HUES64 (cell line): Measurements from ENCODE around the gene ZNF827.

ENCODE experiments used
- H3K27ac ChIP-seq: 2 replicates; pipeline ENCODE4 v1.7.0; 2013; ENCODE audit warnings: low read depth, low read length, inconsistent platforms
- H3K27me3 ChIP-seq: 2 replicates; pipeline ENCODE4 v1.6.1; 2013; ENCODE audit warnings: mild to moderate bottlenecking, low read length; ENCODE audit not compliant: insufficient read depth
- H3K36me3 ChIP-seq: 2 replicates; pipeline ENCODE4 v1.6.1; 2013; ENCODE audit warnings: mild to moderate bottlenecking, low read length; ENCODE audit not compliant: insufficient read depth
- H3K4me1 ChIP-seq: 2 replicates; pipeline ENCODE4 v1.6.1; 2013; ENCODE audit warnings: mild to moderate bottlenecking, low read length, moderate library complexity; ENCODE audit not compliant: insufficient read depth
- H3K4me3 ChIP-seq: 2 replicates; pipeline ENCODE4 v1.5.1; 2013; ENCODE audit warnings: mild to moderate bottlenecking, low read length, moderate library complexity
- H3K9ac ChIP-seq: 2 replicates; pipeline ENCODE4 v1.6.1; 2013; ENCODE audit warnings: mild to moderate bottlenecking, low read depth, low read length
- H3K9me3 ChIP-seq: 2 replicates; pipeline ENCODE4 v1.6.1; 2013; ENCODE audit warnings: low read depth, low read length; ENCODE audit not compliant: insufficient read depth
- WGBS: fragments of 150-250, 120-280 bp; methylation state at CpG from one replicate; pipeline ENCODE4 v1.1.7; 2013; ENCODE audit warnings: missing lambda C conversion rate; 5-methylcytosine and 5-hydroxymethylcytosine counted together

ZNF827 gene

GRCh38 chr4:145873901-145874300 is 64.7 kb downstream of the ZNF827 start:
- Histone ChIP-seq H3K9ac (no peak overlapping the region), H3K4me1 (0 out of 2 replicates have a peak, but pooled peaks cover 2% of the 10 kb centered on the region), H3K4me3 (no peak overlapping the region), H3K27me3 (no peaks in the 10 kb centered on the region), H3K36me3 (peaks cover 40% of the 10 kb centered on the region), H3K27ac (no peak overlapping the region), H3K9me3 (no peaks in the 10 kb centered on the region)

GRCh38 chr4:145871209-145871608 is 67.4 kb downstream of the ZNF827 start:
- Histone ChIP-seq H3K4me3 (no peak overlapping the region), H3K27me3 (no peaks in the 10 kb centered on the region), H3K9me3 (no peaks in the 10 kb centered on the region), H3K9ac (no peak overlapping the region), H3K4me1 (0 out of 2 replicates have a peak, but pooled peaks cover 2% of the 10 kb centered on the region), H3K27ac (no peak overlapping the region), H3K36me3 (peaks cover 53% of the 10 kb centered on the region)

GRCh38 chr4:145870155-145871020 is 68.2 kb downstream of the ZNF827 start:
- Histone ChIP-seq H3K27me3 (no peaks in the 10 kb centered on the region), H3K9ac (no peak overlapping the region), H3K4me3 (no peak overlapping the region), H3K27ac (no peak overlapping the region), H3K36me3 (peaks cover 46% of the 10 kb centered on the region), H3K9me3 (no peaks in the 10 kb centered on the region), H3K4me1 (peaks cover 8% of the 10 kb centered on the region; the same call in 1 of the 2 replicates)
- 82% methylated on average over 9 of the region's 9 CpGs for WGBS

DNA sequence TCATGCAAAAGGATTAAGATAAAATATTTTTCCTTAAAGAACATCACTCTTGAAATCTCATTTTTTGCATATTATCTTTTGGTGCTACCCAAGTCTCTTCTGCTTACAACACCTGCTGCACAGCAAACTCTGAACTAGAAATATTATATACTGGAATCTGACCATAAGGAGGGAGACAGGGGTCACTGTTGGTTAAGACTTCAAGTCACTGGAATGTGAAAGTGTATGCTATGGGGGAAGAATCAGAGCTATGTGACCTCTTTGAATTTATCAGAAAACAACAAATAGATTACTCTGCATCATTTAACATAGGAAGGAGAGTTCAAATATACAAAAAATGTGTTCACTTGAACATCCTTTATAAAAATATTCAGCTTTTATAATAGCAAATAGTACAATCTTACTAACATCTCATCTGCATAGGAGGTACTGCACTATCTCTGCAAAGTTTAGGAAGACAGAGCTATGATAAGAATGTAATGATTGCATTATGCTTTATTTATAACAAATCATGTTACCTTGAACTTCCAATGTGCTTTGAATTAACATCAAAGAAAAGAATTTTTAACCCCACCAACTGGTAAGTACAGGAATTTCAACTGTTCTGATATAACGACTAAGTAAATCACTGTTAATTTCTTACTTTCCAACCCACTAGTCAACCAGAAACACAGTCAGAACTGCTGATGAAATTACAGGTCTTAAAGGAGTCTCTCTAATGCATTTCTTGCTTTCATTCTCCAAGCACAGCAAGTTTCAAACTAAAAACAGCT is 69.8 kb downstream of the ZNF827 start:
- Histone ChIP-seq H3K27ac (no peak overlapping the region), H3K4me1 (peaks cover 13% of the 10 kb centered on the region; the same call in 1 of the 2 replicates), H3K9me3 (no peaks in the 10 kb centered on the region), H3K9ac (no peak overlapping the region), H3K4me3 (no peak overlapping the region), H3K27me3 (no peaks in the 10 kb centered on the region), H3K36me3 (peaks cover 44% of the 10 kb centered on the region)
- 91% methylated on average over 1 of the region's 1 CpG for WGBS

DNA sequence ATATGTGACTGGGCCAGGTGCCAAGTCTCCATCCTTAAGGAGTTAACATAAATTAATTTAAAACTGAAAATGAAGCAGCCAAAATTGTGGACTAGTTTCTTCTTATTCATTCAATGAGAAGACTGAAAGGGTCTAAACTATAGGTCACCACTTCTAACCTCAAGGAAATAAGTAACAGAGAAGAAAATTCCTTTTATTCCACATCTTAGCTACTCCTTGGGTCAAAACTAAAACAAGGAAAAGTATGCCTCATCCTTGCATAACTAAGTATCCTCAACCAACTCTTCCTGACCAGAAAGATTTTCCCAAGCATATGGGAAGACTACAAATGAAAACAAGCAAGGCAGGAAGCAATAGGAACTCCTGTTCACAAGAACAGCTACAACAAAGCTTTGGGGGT is 71.2 kb downstream of the ZNF827 start:
- no peak overlapping the region for H3K27ac ChIP-seq
- H3K4me1 ChIP-seq: peaks cover 20% of the 10 kb centered on the region; the same call in 1 of the 2 replicates
- H3K9me3 ChIP-seq: no peaks in the 10 kb centered on the region
- H3K36me3 ChIP-seq: peaks cover 38% of the 10 kb centered on the region
- no peaks in the 10 kb centered on the region for H3K27me3 ChIP-seq
- no peak overlapping the region for H3K4me3 ChIP-seq
- no peak overlapping the region for H3K9ac ChIP-seq

GRCh38 chr4:145866991-145867390 is 71.6 kb downstream of the ZNF827 start:
- Histone ChIP-seq H3K27me3 (no peaks in the 10 kb centered on the region), H3K9ac (no peak overlapping the region), H3K36me3 (peaks cover 38% of the 10 kb centered on the region), H3K4me3 (no peak overlapping the region), H3K27ac (no peak overlapping the region), H3K4me1 (peaks cover 24% of the 10 kb centered on the region), H3K9me3 (no peaks in the 10 kb centered on the region)
- 97% methylated on average over 4 of the region's 4 CpGs for WGBS

DNA sequence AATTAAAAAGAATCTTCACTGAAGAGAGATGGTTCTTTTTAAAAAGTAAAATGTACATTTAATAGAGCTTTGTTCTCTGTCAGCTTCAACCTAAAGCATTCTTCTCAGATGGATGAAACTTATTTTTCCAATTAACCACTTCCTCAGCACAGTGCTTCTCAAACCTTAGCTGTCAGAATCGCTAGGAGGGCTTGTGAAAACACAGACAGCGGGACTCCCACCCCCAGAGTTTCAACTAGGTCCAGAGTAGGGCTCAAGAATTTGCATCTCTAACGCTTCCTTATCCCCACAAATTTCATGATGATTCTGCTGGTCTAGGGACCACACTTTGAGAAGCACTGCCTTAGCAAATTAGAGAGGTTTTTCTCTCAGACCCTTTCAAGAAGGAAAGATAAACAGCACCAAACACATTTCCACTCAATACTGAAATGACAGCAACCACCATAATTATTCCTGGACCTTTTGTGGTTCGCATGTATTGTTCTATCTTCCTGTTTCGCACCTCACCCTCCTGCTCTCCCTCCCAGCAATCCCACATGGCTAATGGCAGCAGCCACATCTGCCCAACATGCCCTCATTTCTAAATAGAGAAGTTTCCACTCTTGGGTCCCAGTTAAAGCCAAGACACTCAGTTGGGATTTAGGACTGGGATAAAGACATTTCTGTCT is 73.2 kb downstream of the ZNF827 start:
- Histone ChIP-seq H3K27me3 (no peaks in the 10 kb centered on the region), H3K4me1 (peaks cover 28% of the 10 kb centered on the region), H3K9ac (no peak overlapping the region), H3K4me3 (no peak overlapping the region), H3K36me3 (peaks cover 46% of the 10 kb centered on the region), H3K27ac (no peak overlapping the region), H3K9me3 (no peaks in the 10 kb centered on the region)
- WGBS: 88% methylated on average over 5 of the region's 5 CpGs

DNA sequence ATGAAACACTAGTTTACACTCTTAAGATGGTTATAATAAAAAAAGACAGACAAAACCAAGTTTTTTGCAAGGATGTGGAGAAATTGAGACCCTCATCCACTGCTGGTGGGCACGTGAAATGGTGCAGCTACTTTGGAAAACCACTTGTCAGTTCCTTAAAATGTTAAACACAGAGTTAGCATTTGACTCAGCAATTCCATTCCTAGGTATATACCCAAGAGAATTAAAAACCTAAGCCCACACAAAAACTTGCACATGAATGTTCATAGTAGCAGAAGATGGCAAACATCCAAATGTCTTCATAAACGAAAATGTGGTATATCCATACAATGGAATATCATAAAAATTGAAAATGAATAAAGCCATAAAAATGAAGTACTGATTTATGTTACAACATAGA is 75.4 kb downstream of the ZNF827 start:
- peaks cover 26% of the 10 kb centered on the region for H3K4me1 ChIP-seq
- 89% methylated on average over 1 of the region's 2 CpGs for WGBS
- no peak overlapping the region for H3K27ac ChIP-seq
- no peaks in the 10 kb centered on the region for H3K9me3 ChIP-seq
- no peaks in the 10 kb centered on the region for H3K27me3 ChIP-seq
- no peak overlapping the region for H3K9ac ChIP-seq
- H3K4me3 ChIP-seq: no peak overlapping the region
- H3K36me3 ChIP-seq: peaks cover 40% of the 10 kb centered on the region

DNA sequence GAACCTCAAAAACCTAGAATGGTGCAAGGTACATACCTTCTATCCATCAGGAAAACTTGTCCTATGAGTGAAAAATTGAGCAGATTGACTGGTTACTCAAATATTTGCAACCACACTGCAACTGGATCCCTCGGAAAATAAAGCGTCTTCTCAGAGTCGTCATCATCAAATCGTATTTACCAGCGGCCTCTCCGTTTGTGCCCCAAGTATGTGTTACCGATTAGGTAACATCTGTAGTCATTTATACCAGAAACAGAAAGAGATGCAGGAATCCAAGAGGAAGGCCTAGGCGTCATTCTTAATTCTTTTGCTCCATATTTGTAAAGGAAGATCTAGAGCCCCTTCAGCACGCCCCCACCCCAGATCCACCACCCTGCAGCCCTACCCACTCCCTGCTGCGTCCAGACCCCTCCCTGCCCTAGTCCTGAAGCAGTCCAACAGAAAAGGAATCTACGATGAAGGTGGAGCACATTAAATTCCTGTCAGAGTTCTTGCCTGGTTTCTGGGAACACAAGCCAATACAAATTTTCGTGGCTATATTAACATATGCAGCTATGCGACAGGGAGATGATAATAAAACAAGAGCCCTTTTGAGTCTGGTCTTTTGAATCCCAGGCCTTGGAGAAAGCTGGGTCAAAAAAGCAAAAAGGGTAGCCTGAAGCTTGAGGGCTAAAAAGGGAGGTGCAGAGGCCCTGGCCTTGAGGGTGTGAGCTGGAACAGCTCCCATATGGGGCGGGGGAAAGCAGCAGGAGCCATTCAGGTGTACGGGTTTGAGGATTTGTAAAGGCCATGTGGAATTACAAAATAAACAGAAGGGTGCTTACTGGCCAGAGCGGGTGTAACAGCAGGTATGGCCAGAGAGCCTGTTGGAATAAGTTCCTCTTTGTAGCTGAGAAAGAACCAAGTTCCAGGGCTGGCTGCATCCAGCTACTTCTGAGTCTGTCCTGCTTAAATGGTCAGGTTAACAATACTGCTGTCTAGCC is 77.0 kb downstream of the ZNF827 start:
- peaks cover 33% of the 10 kb centered on the region for H3K36me3 ChIP-seq
- H3K9ac ChIP-seq: no peak overlapping the region
- no peak overlapping the region for H3K27ac ChIP-seq
- H3K27me3 ChIP-seq: no peaks in the 10 kb centered on the region
- peaks cover 26% of the 10 kb centered on the region for H3K4me1 ChIP-seq
- no peak overlapping the region for H3K4me3 ChIP-seq
- no peaks in the 10 kb centered on the region for H3K9me3 ChIP-seq
- 83% methylated on average over 16 of the region's 16 CpGs for WGBS

- Histone ChIP-seq H3K9me3 (no peaks in the 10 kb centered on the region), H3K4me1 (peaks cover 26% of the 10 kb centered on the region), H3K9ac (no peak overlapping the region), H3K4me3 (no peak overlapping the region), H3K27ac (no peak overlapping the region), H3K27me3 (no peaks in the 10 kb centered on the region), H3K36me3 (peaks cover 29% of the 10 kb centered on the region)
- WGBS: 97% methylated on average over 5 of the region's 5 CpGs
These were observed 77.7 kb downstream of the ZNF827 start for GRCh38 chr4:145860897-145861296.
